B cell (primary cell): ENCODE results near the gene RAPGEF1.

Experiments used
- EZH2 ChIP-seq: IDR thresholded peaks from 2 replicates; pipeline ENCODE4 v1.6.1; 2012; ENCODE audit warnings: borderline replicate concordance, low read depth, mild to moderate bottlenecking, moderate library complexity, low read length; ENCODE audit not compliant: insufficient read depth, poor library complexity, severe bottlenecking
- TF ChIP-seq, protein P1 (sequence below): fragments of 200-600 bp; IDR thresholded peaks from one replicate; pipeline ENCODE4 v1.8.0; 2022; ENCODE audit warnings: antibody characterized with exemption, mild to moderate bottlenecking

DNA sequence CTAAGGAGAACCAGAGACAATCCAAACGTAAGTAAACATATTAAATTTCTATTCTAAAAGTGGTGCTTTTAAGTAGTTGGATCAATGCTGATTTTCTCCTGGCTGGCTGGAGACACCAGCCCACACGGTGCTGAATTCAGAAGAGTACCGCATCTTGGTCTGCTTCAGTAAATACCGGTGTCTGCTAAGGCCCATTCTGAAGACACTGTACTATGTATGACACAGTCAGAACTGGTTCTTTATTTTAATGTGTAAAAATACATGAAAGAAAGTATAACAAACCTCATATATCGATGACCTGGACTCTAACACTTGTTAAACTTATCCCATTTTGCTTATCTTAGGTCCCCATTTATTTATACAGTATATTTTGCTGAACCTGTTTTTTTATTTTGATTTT lies 32.8 kb downstream of the RAPGEF1 start:
- TF ChIP-seq, protein P1, sequence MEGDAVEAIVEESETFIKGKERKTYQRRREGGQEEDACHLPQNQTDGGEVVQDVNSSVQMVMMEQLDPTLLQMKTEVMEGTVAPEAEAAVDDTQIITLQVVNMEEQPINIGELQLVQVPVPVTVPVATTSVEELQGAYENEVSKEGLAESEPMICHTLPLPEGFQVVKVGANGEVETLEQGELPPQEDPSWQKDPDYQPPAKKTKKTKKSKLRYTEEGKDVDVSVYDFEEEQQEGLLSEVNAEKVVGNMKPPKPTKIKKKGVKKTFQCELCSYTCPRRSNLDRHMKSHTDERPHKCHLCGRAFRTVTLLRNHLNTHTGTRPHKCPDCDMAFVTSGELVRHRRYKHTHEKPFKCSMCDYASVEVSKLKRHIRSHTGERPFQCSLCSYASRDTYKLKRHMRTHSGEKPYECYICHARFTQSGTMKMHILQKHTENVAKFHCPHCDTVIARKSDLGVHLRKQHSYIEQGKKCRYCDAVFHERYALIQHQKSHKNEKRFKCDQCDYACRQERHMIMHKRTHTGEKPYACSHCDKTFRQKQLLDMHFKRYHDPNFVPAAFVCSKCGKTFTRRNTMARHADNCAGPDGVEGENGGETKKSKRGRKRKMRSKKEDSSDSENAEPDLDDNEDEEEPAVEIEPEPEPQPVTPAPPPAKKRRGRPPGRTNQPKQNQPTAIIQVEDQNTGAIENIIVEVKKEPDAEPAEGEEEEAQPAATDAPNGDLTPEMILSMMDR: no peak
- no peak for TF ChIP-seq EZH2
